NCI-H2227 treated with DMSO at 0.1 percent for 48 hours (cell line): ENCODE results near the gene ZNF423.
"Not testable (repeated sequence)": the region's sequence is repeated elsewhere in the genome, so short reads cannot be mapped to it uniquely, and the experiment has no call there.

Experiments used
- DNase-seq: peaks from one replicate; lab custom pipeline; 2025; lab: John Stamatoyannopoulos, UW

ZNF423 gene

DNA sequence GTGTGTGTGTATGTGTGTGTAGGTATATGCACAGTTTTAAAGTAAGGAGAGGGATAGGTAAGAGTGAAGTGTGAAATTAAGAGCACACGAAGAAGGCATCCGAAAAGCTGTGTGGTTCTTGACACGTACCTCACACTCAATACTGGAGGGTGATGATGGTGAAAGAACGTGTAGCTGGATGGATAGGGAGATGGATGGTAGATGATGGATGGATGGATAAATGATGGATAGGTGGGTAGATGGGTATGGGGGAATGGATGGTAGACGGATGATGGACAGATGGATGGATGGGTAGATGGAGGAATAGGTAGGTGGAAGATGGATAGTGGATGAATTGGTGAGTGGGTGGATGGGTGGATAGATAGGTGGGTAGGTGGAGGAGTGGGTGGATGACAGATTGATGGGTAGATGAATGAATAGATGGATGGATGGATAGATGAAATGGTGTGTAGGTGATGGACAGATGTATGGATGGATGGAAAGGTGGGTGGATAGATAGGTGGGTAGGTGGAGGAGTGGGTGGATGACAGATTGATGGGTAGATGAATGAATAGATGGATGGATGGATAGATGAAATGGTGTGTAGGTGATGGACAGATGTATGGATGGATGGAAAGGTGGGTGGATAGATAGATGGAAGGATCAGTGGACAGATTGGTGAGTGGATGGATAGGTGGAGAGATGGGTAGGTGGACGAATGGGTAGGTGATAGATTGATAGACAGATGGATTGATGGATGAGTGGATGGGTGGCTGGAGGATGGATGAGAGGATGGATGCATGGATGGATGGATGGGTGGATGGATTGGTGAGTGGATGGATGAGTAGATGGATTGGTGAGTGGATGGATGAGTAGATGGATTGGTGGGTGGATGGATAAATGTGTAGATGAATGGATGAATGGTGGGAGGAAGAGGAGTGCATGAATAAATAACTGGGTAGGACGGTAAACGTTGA is 349.6 kb downstream of the ZNF423 start:
- not testable (repeated sequence) for DNase-seq

DNA sequence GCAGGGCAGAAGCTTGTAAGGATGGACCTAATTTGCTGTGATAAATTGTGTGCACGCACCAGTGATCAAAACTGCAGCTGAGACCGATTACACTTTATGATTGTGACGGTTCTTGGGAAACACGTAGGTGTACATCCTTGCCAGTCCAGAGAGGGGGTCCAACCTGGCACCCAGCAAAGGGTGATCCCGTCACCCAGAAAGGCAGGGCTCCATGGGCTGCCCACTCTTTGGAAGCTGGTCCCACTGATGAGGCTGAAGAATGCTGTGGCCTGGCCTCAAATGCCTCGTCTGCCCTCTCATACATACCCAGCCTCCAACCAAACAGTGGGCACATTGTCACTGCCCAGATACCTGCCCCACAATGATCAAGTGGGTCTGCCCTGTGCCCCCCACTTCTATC is 350.4 kb downstream of the ZNF423 start:
- DNase-seq = no peak

DNA sequence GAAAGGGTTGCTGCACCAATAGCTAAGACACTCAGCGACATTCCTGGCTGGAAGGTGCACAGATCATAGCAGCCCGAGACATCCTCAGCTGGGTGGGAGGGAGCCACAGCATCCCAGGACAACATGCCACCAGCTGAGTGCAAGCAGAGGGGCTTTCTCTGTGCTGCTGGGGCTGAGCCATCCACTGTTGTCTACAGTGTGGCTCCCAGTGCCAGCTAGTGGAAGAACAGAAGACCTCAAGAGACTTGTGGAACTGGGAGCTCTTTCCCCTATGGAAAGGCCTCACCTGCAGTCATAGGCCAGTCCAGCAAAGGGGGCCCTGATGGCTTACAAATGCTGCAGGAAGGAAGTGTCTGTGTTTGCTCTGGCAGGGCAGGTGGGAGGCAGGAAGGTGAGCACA is 351.3 kb downstream of the ZNF423 start:
- no peak for DNase-seq

DNA sequence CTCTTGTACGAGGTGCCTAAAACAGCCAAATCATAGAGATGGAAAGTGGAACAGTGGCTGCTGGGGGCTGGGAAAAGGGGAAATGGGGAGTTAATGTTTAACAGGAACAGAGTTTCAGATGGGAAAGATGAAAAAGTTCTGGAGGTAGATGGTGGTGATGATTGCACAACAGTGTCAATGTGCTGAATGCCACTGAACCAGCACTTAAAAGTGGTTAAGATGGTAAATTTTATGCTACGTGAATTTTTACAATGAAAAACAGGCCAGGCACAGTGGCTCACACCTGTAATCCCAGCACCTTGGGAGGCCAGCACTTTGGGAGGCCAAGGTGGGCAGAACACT is 351.9 kb downstream of the ZNF423 start:
- DNase-seq = no peak

DNA sequence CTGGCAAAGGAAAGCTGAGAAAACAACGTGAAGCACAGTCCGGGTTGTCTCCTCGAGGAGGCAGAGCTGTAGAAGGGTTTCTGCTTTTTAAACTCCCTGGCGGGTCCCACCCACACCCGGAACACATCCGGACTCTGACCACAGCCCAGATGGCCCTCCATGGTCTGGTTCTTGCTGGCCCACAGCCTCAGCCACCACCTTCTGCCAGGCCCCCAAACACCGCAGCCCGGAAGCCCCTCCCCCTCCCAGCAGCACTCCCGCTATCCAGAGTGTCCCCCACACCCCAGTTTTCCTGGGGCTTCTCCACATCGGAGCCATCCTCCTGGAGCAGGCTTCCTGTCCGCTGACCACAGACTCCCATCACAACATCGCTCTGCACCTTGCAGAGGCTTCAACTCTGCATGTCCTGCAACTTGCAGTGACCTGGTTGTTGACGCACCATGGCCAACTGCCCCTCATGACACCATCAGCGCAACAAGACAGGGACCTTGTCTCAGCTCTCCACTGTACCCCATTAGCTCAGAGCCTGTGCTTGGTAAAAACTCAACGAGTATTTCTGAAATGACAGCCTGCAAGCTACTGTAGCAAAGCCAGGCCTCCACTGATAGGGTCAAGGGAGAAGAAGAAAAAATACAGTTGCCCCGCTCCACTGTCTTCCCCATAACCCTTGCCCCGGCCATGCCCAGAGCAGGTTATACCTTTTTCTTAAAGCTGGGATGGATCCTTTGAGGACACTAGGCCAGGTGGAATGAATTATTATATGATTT is 352.5 kb downstream of the ZNF423 start:
- DNase-seq = no peak

DNA sequence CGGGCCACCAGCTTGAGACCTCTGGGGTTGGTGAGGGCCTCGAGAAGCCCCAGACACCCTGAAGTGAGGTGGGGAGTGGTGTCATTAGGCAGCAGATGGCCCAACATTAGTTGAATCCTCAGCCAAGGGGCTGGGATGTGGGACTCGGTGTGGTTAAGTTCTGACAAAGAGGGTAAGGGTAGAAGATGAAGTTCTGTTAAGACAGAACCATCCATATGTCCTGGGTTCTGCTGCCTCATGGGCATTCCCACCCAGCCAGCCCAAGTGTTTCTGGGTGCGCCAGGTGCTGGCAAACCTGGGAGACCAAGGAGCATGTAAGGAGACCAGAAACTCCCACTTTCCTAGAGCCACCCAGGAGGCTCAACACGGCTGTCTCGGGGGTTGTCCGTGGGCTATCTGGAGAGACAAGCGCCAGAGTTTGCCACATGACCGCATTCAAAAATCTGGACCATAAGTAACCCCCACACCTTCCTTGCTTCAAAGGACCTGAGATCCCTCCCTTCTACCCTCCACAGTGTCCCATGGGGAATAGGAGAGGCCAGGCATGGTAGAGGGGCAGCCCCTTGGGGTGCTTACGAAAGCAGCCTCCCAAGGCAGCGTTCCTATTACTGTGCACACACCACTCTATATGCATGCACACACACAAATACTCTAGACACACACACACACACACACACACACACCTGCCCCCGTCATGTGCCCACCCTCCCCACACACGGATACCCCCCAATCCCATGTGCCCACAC is 353.6 kb downstream of the ZNF423 start:
- no peak for DNase-seq

DNA sequence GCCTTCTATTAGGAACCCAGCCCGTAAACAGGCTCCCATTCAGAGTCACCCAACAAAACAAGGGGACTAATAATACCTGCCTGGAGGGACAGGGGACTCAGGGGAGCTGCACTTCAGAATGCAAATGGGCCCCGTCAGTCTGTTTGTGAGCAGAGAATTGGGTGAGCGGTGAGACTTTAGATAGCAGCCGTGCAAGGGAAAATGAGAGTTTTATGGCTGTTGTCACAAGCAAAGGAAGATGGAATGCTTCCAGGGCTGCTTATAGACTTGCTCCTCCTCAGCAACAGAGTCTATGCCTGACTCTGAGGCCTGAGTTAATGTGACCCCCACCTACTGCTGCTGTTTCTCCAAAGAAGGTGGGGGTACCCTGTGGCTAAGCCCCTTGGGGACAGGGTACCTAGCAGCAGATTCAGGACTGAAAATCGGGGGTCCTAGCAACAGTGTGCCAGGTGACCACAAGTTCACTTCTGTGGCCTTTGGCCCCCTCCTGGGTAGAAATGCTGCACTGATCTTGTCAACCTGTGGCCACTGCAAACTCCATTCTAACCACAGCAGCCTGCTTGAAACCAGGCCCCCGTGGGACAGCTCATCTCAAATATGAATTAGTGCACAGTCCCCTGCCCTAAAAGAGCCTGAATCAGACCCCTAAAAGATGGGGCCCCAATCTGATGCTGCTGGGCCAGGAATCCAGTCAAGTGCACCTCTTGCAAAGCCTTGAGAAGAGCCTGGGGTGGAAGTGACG is 355.9 kb downstream of the ZNF423 start:
- DNase-seq = no peak

DNA sequence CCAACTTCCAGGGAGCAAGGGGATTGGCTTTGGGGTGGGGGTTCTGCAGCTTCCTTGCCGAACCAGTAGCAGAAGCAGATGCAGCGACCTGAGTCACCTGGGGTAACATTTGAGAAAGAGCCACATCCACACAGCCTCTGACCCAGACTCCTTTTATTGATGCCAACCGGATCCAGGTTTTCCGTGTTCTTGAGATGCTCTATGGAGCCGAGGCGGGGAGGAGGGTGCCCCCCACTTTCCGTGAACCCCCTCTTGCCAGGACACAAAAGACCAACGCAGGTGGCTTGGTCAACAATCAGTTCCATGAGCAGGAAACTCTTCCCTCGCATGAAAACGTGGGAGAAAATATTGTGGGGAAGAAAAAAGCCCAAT is 356.5 kb downstream of the ZNF423 start:
- DNase-seq = no peak

DNA sequence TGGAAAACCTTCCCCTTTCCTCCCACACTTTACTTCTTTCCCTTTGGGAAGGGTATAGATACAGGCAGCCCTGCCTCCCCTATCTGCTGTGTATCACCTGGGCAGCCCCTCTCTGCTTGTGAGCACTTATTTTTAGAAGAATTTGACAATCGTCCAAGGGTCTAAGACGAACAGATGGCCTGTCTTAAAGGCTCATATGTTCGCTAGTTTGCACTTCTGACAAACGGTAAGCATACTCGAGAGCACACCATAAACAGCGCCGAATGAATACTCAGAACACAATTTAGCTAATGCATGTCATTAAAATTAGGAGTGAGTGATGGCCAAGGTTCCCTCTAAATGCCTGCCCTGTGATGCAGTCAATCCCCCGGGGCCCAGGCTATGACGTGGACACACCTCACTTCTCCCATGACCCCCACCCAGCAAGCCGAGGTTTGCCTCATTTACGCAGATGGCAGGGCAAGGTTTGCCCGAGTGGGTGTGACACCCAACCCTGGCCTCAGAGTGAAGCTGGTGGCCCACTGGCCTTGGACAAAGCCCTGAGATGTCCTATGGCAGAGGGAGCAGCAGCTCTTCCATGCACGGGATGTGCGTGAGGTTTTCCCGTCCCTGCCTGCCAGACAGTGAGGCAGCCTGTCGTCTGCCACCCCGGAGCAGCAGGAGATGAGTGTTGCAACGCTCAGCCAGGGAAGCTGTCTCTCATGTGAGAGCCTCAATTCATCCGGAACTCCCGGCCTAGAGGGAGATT is 357.1 kb downstream of the ZNF423 start:
- DNase-seq = no peak

DNA sequence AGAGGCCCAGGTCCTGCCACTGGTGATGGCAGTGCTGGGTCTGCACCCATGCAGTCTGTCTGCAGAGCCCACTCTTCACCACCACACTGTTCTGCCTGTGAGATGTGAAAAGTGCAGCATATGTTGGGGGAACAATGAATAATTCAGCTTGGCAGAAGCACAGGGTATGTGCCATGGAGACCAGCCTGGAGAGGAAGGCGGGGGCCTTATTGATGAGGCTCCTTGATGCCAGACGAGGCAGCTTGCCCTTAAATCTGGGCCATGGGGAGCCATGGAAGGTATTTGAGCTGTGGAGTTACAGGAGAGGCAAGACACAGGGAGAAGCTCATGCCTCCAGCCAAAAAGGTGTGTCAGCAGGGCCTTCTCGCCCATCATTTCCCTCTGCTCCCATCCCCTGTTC is 357.6 kb downstream of the ZNF423 start:
- no peak for DNase-seq

DNA sequence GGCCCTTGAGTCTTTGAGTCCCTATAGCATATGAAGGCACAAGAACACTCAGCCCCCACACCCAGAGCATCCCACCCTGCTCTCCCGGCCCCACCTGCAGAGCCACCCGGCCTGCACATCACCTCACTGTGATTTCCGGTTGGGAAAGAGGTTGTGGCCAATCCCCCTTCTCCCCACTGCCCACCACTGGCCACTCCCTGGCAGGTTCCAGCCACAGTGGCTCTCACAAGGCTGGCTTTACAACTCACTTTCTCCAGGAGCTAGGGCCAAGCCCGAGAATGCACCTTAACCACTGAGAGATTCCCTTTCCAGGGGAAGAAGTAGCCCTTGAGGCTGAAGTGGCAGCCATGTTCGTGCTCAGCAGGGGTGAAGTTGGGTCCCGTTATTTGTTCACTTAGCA is 358.4 kb downstream of the ZNF423 start:
- no peak for DNase-seq

DNA sequence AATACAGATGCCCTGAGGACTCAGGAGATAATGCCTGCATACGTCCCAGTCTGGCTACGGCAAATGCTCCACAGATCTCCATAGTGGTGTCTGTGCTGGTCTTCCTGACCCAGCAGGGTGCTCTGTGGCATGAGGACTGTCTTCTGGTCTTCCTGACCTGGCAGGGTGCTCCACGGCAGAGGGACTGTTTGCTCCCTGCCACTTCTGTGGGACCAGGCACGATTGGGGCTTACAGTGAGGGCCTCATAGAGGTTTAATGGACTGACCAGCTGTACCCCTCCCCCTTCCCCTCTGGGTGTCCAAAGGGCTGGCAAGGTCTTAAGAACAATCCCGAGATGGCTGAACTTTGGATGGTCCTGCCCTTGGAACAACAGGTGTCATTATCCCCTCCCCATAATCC is 359.3 kb downstream of the ZNF423 start:
- DNase-seq = no peak

DNA sequence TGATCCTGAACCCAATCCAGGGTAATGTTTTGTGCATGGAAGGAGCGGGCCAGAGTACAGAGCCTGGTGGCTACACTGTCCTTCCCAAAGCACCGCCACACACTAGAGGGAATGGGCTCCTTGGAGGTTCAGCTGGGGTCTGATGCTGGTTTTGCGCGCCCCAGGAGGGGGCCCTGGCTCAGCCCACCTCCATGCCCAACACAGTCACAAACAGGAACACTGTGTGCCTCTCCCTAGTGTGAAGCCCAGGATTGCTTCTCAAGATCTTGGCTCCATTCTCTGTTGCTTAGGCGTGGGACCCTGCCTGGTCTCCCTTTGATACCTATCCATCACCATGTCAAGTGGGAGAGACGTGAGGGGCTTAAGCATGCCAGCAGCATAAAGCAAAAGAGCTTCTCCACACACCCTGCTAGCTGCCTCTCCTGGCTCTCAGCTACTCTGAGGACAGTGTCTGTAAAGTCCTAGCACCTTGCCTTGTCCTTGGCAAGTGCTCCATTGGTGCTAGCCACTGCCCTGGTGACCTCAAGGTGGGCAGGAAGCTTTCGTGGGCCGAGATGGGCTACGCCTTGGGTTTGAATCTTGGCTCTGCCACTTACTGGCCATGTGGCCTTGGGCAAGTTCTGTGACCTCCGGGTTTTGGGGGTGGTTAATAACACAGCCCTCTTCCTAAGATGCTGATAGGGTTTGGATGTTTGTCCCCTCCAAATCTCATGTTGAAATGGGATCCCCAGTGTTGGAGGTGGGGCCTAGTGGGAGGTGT is 360.1 kb downstream of the ZNF423 start:
- DNase-seq = no peak

DNA sequence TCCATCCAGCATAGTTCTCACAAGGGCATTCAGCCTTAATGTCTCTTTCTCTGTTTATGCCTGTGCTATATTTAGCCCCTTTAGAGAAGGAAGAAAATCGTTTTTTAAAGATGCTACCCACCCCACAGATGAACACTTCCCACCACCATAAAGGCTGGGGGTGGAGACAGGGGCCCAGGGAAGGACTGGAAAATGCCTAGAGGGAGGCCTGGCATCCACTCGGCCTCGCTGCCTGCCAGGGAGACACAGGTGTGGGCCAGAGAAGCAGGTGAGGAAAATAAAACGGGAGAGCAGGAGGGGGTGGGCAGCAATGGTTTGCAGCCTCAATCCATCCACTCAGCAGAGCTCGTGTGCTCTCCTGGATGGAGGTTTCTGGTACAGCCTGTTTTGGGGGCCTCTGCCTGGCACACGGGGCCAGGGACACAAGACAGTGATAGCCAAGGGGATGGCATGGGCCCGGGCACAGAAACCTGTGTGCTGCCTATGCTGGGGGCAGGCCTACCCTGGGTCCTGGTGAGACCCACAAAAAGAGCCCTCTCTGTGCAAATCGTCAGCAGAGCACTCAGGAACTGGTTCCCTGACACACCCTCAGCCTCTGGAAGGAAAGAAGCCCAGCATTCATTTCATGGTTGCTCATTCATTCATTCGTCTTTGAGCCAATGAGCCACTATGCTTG is 360.9 kb downstream of the ZNF423 start:
- no peak for DNase-seq

DNA sequence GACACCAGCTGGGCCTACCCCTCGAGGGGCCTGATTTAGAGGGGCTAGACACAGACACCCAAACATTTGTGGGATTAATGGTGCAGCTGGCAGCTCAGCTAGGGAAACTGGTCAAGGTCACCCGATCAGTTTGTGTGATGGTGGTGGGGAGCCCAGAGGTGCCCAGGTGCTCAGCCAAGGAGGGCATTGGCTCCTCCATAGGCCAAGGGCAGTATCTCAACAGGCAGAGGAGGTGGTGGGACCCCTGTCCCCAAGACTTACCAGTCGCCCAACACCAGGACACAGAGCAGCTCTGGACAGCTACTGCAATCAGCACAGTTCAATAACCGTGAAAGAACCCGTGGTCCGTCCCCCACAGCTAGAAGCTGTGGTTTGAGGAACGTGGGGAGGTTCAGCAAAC is 361.4 kb downstream of the ZNF423 start:
- DNase-seq = no peak

DNA sequence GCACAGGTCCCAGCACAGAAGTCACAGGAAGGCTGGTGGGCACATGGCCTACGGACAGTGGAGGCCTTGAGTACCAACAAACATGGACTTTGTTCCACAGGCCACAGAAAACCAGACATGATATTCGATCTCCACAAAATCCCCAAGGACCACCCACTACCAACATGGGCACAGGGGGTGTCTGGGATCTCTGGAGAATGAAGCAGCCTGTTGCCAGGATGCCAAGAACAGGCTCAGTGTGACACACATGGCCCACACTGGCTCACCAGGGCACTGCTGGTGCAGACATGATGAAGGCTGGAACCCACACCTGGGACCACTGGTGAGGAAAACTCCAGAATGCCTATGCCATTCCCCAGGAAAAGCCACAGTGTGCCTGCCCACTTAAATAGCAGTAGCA is 362.1 kb downstream of the ZNF423 start:
- DNase-seq = no peak

DNA sequence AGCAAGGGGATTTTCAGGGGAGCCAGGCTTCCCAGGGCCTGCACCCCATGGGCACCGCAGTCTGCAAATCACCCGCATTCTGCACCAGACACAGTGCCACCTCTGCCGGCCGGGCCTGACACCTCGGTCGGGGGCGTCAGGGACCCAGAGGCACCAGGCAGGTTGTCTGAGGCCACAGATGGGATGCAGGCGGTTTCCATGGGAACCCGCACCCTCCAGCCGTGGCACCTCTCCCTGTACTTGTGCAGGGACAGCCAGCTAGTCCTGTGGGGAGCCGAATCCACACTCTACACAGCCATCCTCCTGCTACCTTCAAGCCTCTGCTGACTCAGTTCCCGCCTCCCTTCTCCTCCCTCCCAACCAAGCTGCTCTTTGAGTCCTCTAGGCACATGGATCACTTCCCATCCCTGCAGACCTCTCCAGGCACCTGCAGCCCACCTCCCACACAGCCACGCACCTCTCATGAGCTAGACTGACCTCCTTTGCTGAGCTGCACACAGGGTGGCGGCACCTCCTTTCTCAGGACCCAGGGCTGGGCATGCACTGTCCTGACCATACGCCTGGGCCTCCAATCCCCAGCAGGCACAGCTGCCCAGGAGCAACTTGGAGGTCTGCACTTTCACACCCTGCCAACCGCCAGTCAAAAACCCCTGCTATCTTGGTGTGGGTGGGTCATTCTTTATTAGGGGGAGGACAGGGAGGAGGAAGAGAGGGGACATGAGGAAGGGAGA is 362.9 kb downstream of the ZNF423 start:
- DNase-seq = no peak

DNA sequence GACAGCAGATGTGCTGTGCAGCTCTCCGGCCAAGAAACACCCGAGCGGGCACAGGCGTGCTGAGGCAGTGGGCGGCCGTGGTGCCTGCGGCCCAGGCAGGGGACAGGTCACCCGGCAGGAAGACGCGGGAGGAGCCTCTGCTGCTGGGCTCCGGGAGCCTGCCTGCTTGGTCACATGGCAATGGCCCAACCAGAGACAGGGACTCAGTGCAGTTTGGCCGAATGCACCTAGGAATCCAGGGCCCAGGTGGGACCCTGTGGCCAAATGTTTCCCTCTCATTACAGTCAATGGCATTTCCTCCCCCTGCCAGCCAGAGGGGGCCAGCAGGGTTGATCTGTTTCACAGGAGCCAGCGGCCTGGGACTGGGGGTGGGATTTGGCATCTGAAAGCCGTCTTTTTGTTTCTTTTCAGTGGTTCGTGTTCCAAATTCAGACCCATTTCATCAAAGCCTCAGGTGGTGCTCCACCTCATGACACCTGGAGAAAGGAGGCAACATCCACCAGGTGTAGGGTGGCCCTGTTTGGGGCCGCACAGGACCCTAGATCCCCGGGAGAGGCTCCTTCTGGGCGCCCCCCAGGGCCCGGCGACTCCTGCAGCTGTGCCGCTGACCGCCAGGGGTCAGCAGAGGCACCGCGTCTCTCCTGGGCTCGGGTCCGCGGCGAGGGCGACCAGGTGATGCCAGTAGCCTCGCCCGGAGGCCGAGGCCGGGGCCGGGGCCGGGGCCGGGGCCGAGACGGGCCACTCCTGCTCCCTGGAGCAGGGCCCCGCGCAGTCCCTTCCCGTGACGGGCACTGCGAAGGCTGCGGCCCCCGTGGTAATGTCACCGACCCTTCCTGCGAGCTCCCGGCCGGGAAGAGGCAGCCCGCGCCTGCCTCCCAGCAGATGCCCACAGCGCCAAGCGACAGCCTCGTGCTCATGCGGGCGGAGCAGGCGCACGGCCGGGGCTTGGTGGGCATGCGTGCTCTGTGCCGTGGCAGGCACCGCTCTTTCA is 363.8 kb downstream of the ZNF423 start:
- DNase-seq = no peak
